OCI-M1 (cell line): ENCODE data around the gene PRKD1.

Source experiments
- DNase-seq: peaks from one replicate; lab custom pipeline; 2025; lab: John Stamatoyannopoulos, UW

PRKD1 gene

DNA sequence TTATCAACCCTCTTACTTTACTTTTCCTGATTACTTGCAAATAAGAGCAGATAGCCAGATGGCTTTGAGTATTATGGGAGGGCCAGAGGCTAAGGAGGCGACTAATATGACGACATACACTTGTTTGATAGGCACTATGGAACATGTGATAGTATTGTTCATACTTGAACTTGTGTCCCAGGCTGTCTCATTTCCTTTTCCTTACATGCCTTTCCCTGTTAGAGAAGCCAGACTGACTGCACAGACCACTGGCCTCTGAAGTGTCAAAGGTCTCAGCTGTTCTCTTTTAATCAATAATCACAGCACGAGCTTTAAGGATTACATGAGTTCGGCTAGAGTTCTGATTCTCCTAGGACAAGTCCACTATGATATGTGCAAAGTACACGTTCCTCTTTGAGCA lies 326.0 kb downstream of the PRKD1 start:
- no peak for DNase-seq

DNA sequence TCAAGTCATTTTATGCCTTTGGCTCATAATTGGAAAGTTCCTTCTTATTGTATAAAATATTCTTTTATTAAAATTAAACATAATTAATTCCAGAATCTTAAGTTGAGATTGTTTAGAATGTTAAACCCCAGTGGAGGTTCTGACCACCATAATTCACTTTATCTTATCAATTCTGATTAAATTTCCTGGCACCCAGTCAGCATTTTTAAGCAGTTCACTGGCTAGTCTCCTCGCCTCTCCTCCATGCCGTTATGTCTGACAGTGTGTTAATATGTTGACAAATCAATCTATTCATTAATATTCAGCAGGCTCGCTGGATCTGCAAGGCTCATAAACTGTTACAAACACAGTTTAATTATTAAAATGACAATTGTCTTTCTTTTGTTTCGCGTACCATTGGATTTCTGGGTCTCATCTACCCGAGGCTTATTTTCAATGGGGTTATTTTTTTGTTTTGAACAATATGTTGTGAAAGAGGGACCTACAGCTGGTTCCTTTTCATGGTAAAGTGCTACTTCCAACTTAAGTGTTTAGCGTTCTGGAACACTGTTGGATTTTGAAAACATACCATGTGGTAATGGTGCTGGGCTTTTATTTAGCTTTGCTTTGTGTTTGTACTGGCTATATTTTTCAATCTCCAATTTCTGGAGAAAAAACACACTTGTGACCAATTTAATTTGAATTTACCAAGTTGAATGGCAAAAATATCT lies 339.7 kb downstream of the PRKD1 start:
- DNase-seq: no peak

DNA sequence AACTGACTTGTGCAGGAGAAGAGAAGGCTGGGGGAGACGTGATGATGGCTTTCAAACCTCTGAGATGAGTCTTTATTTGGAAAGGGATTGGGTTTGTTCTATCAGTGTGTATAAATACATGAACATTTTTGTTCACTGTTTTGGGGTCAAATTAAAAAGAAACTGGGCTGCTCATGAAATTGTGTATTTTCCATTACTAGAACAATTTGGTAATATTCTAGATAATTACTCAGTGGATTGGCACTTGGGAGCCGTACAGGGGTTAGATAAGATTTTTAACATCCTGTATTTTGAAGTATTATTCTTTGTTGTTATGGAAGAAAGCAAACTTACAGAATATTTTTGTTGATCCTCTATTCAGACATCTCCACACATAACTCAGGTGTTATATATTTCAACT lies 340.6 kb downstream of the PRKD1 start:
- DNase-seq: no peak

DNA sequence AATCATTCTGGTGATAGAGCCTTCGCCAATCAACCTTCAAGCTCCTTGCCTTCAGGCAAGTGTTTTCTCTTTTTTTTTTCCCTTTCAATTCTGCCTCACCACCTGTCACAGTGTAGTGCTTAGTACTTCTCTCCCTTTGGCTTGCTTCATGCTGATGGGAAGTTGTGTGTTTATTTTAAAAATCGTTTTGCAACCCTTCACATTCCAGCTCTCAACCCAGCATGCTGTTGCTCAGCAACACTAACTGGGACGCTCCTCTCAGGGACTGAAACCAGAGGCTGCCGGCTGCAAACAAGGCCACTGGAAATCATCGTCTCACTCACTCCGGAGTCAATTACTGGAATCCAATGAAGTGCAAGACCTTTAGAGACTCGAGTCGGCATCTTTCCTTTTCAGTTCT lies 342.7 kb downstream of the PRKD1 start:
- no peak for DNase-seq

DNA sequence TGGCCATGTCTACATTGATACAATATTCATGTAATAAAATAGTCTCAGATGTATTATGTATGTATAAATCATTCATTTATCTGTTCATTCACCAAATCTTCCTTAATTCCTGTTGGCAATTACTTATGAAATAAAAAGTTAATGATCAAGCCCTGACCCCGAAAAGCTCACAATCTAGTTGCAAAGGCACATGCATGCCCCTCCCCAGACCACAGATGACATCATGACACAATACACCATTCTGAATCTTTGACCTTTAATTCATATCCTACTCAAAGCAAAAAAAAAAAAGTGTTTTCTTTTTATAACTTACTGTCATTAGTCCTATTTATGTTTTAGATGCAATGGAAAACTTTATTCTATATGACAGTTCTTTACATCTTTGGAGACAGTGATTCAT lies 346.9 kb downstream of the PRKD1 start:
- no peak for DNase-seq

- no peak for DNase-seq
Observed at GRCh38 chr14:29579838-29580237, 347.8 kb downstream of the PRKD1 start.

DNA sequence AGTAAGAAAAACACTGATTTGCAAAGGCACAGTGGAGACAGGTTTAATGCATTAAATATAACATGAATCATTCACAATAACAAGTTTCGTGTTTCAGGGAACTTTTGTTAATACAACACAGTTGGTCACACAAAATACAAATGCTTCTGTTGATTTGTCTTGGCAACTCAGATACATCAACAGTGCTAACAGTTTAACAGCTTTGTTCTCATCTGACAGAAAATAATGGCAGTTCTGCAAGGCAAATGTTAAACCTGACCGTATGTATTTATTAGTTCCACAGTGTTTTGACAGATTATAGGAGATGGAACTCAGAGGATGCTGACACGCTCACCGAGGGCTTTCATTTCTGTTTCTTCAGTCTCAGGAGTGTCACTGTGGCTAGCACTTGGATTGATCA lies 350.7 kb downstream of the PRKD1 start:
- DNase-seq: no peak

GRCh38 chr14:29569194-29569593 lies 358.5 kb downstream of the PRKD1 start:
- DNase-seq: no peak

DNA sequence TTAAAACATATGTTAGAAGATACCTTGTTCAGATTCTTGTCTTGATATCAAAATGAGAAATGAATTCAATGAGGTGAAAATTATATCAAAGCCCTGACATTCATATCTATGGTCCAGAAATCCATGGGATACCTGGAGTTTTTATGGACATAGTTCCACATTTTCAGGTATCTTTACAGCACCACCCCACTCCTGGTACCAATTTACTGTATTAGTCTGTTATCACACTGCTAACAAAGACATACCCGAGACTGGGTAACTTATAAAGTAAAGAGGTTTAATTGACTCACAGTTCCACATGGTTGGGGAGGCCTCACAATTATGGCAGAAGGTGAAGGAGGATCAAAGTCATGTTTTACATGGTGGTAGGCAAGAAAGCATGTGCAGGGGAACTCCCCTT lies 361.5 kb downstream of the PRKD1 start:
- no peak for DNase-seq

- no peak for DNase-seq
Observed at GRCh38 chr14:29558516-29558915, 369.1 kb downstream of the PRKD1 start.

- no peak for DNase-seq
Observed at GRCh38 chr14:29554335-29554734, 373.3 kb downstream of the PRKD1 start.

- DNase-seq: peak; percentile 2
Observed at GRCh38 chr14:29553427-29553826, 374.2 kb downstream of the PRKD1 start.

DNA sequence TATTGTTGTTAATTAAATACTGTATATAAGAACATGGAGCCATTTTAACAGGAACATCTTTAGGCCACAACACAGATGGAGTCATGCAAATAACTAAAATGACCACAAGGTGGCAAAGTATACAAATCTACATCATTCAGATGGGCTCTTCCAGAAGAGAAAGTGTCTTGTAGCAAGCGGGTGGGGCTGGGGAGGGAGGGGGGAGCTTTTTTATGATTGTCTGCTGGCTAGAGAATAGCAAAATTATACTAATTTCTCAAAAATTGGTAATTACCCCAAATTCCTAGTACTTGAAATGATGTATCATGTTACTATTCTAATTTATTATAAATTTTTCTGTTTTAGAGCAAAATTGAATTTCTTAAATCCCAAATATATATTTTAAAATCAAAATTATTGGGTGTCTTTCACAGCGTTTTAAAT lies 378.7 kb downstream of the PRKD1 start:
- peak; percentile 78 for DNase-seq

GRCh38 chr14:29545714-29546113 lies 381.9 kb downstream of the PRKD1 start:
- DNase-seq: no peak

DNA sequence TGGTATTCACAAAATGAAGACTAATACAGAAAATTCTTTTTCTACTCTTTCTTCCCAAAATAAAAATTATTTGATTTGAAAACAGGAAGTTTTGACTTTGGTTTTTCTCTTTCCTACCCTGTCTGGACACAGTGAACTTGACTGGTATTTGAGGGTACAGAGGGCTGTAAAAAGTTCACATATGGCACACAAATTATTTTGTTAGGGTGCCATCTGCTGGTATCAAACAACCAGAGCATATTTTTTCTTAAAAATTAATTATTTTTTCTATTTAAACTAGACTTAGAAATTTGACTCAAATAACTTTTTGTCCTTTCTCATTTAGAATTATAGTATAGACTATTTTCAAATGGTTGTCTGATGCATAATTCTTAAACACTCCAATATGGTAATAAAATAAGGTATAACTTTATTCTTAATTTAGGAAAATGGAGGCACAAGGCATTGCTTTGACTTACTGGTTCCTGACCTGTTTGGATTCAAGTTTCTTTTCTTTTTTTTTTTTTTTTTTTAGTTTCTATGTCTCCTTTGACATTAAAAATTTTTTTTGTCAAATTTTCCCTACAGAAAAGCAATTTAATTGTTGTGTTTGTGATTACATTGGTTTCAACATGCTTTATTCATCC lies 390.6 kb downstream of the PRKD1 start:
- DNase-seq: peak; percentile 30

DNA sequence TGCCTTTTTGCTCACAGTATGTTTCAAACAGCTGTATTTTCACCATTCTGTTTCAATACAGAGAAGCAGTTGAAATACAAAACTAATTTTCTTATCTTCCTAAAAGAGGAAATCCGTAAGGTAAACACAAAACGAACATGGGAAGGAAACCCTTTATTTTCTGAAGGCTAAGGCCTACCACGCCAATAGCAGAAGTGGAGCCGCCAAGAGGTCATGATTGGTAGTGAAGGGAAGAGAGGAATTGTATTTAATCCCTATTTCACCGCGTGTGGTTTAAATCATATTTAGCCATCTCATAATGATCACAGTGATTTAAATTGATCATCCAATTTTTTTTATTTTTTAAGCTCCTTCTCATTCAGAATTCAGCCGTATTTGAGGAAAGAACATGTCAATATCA lies 398.2 kb downstream of the PRKD1 start:
- peak; percentile 19 for DNase-seq

DNA sequence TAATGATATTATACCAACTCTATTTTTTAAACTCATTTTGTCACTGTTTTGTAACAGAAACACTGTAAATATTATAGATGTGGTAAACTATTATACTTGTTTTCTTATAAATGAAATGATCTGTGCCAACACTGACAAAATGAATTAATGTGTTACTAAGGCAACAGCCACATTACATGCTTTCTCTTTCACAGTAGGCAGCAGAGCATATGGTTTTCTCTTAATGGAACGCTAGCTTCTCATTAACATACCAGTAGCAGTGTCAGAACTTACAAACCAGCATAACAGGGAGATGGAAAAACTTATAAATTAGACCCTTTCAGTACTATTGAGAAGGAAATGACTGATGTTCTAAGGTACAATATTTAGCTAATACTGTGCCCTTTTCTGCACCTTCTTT lies 398.8 kb downstream of the PRKD1 start:
- peak; percentile 3 for DNase-seq

GRCh38 chr14:29527286-29527685 lies 400.4 kb downstream of the PRKD1 start:
- DNase-seq: no peak
